ENCODE data around the gene ST6GALNAC6. TPM values are rescaled to one million over a fixed set of nuclear protein-coding genes. Genes with fewer than 3 reads are reported as not detected.

ST6GALNAC6 gene
- total and polyA plus RNA-seq, 2 of the 8 experiments (the other 6 are each of a cell fraction or from before 2014, with no cell fraction given) = 43.7 to 64.4 TPM

DNA sequence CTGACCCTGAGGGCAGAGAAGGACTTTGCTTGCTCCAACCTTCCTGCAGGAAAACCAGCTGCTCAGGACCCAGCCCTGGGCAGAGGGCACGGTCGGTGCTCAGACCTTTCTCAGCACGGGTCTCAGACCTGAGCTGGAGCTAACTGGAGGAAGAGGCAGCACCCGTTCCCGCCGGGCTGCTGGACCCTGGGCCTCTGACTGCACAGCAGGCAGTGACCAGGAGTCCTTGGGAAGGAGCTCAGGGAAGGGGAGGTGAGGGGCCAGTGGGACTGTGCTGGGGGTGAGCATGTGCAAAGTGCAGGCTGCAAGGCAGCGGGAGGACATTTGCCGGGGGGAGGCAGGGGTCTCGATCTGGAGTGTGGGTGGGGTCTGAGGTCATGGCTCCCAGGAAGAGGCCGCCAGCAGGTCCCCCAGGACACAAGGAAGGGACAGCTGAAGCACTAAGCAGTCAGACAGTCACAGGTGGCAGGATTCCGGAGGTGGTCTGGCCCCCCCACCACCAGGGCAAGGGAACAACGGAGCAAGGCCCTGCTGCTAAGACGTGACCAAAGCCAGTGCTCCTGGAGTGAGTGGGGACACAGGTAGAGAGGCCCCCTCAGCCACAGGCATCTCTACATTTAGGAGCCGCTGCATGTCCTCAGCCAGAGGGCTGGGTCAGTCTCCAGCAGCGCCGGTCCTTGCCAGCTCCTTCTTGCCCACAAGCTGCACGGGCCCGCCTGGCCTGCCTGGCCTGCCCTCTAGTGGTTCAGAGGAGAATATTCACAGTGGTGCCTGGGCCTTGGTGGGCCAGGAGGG lies 43.0 kb upstream of the ST6GALNAC6 start:
- Histone ChIP-seq H2BK120ac (replicated peaks; ENCODE audit: low read depth, low read length) (no peak overlapping the region), H3K9me3 (ENCODE audit: insufficient read depth in 2 of 2, low read depth in 1 of 2, low read length in 1 of 2) (no peaks in the 10 kb centered on the region), H3K4ac (replicated peaks; ENCODE audit: insufficient read length, low read depth, low read length) (no peak overlapping the region), H2BK15ac (ENCODE audit: low read length) (no peak overlapping the region), H2BK12ac (ENCODE audit: low read depth, low read length) (no peak overlapping the region), H3K27ac (ENCODE audit: low read depth, low read length) (no peak overlapping the region), H2BK5ac (ENCODE audit: low read depth, low read length) (no peak overlapping the region), H2AFZ (ENCODE audit: low read length) (no peak overlapping the region), H3K4me1 (replicated peaks in 1 of 4; ENCODE audit: control insufficient read depth in 3 of 4, insufficient read depth in 4 of 4, low read length in 3 of 4) (peaks cover 0 to 19% (median 11%) of the 10 kb centered on the region in 4 experiments; a peak in 6 of 7 replicates), H3K4me3 (ENCODE audit: extremely low read depth in 1 of 4, insufficient read depth in 2 of 4, low read depth in 3 of 4, low read length in 4 of 4) (no peak overlapping the region), H3K79me1 (ENCODE audit: low read depth, low read length) (no peaks in the 10 kb centered on the region), H3K4me2 (ENCODE audit: insufficient read depth in 1 of 2, low read depth in 2 of 2, low read length in 2 of 2) (no peak overlapping the region), H2BK20ac (ENCODE audit: low read length) (no peak overlapping the region), H3K27me3 (replicated peaks in 1 of 4; ENCODE audit: control insufficient read depth in 3 of 4, extremely low read depth in 1 of 4, insufficient read depth in 3 of 4, low read length in 3 of 4) (no peaks in the 10 kb centered on the region), H4K91ac (replicated peaks; ENCODE audit: insufficient read length, low read length) (no peak overlapping the region), H2AK5ac (ENCODE audit: low read depth, low read length) (no peak overlapping the region), H3K18ac (ENCODE audit: extremely low read depth, low read length) (no peak overlapping the region), H3K9ac (replicated peaks in 1 of 4; ENCODE audit: extremely low read depth in 1 of 4, low read depth in 3 of 4, low read length in 3 of 4) (no peak overlapping the region; a peak in 1 of 7 replicates), H3K56ac (replicated peaks; ENCODE audit: insufficient read length, low read depth, low read length) (no peak overlapping the region), H4K5ac (ENCODE audit: insufficient read length, low read depth, low read length) (no peak overlapping the region), H3K23me2 (ENCODE audit: low read depth, low read length) (peaks cover 7% of the 10 kb centered on the region; the same call in 1 of the 2 replicates), H4K8ac (ENCODE audit: extremely low read depth, insufficient read depth, low read length) (no peak overlapping the region), H3K79me2 (ENCODE audit: control insufficient read depth in 1 of 2, insufficient read depth in 2 of 2, low read length in 2 of 2) (0 out of 4 replicates have a peak, but pooled peaks cover 0 to under 1% of the 10 kb centered on the region in 2 experiments), H3K23ac (ENCODE audit: insufficient read length) (no peak overlapping the region), H3K14ac (ENCODE audit: insufficient read length) (no peak overlapping the region), H4K20me1 (replicated peaks in 1 of 2; ENCODE audit: control insufficient read depth in 1 of 2, insufficient read depth in 2 of 2, low read length in 2 of 2) (peaks cover 4 to 18% of the 10 kb centered on the region in 2 experiments), H3K36me3 (ENCODE audit: control insufficient read depth in 2 of 4, insufficient read depth in 4 of 4, low read length in 3 of 4) (peaks cover 7 to 16% (median 13%) of the 10 kb centered on the region in 4 experiments)
- CTCF ChIA-PET (ENCODE audit: partially characterized antibody) = interaction anchor here (0.6 to 35.5 kb wide), 44 partner anchors 11 to 487 kb away, joined by 3 to 825 read pairs (median 5); partner anchors contain the start of genes EEIG1, ENG, NAIF1 and PIP5KL1
- POLR2A ChIA-PET (ENCODE audit: partially characterized antibody) = interaction anchor here (0.6 to 1.8 kb wide), 8 partner anchors 9 to 130 kb away, joined by 3 to 7 read pairs (median 4); partner anchors contain the start of gene EEIG1
- DNase-seq (ENCODE audit: low read depth in 1 of 2, low spot score in 2 of 2) = peak in 1 of 2 experiments; percentile 83
- 69% methylated on average over 18 of the region's 18 CpGs; no CpG with 5 or more reads in 1 of the 2 experiments for WGBS, 2 experiments (ENCODE audit: extremely low coverage in 1 of 2, insufficient coverage in 1 of 2, insufficient read length in 1 of 2, insufficient replicate concordance in 2 of 2, low coverage in 1 of 2, low lambda C conversion rate in 2 of 2, missing lambda C conversion rate in 1 of 2)
- FAIRE-seq = no peak
- TF ChIP-seq RFX5 (IDR thresholded peaks at IDR 0.05; ENCODE audit: borderline replicate concordance, low read depth, low read length) (no peak), TBP (IDR thresholded peaks at IDR 0.05; ENCODE audit: low read depth, low read length) (no peak), HDAC6 (IDR thresholded peaks at IDR 0.05; ENCODE audit: low read depth, low read length) (no peak), CHD1 (IDR thresholded peaks at IDR 0.05; ENCODE audit: low read depth, low read length) (no peak), YY1 (IDR thresholded peaks at IDR 0.05; ENCODE audit: low read depth, low read length) (peak; percentile 71; the same call in 1 of the 2 replicates), EGR1 (IDR thresholded peaks at IDR 0.05; ENCODE audit: borderline replicate concordance, low read depth, low read length) (0 out of 2 replicates have a peak, but pooled peaks have one; percentile 21), TEAD4 (IDR thresholded peaks at IDR 0.05; ENCODE audit: low read depth, low read length) (0 out of 2 replicates have a peak, but pooled peaks have one; percentile 9), MAFK (IDR thresholded peaks at IDR 0.05; ENCODE audit: low read depth, low read length) (no peak), TAF7 (optimal IDR thresholded peaks at IDR 0.05; ENCODE audit: borderline replicate concordance, low read depth, low read length) (peak; percentile 29), EP300 (IDR thresholded peaks at IDR 0.05; ENCODE audit: borderline replicate concordance in 1 of 2, low read depth in 2 of 2, low read length in 2 of 2) (0 out of 3 replicates have a peak, but pooled peaks of 1 of the 2 experiments have one; percentile 47), BACH1 (IDR thresholded peaks at IDR 0.05; ENCODE audit: low read length) (no peak), CBX8 (IDR thresholded peaks at IDR 0.05; ENCODE audit: borderline replicate concordance, low read depth, low read length) (no peak)
